Ishikawa (cell line): ENCODE results near the gene HOXA3.

ENCODE experiments used
- CEBPB ChIP-seq: IDR thresholded peaks from 2 replicates; pipeline ENCODE4 v1.6.1; 2012
- CREB1 ChIP-seq: IDR thresholded peaks from 2 replicates; pipeline ENCODE4 v1.6.1; 2012; ENCODE audit warnings: low read depth
- EGR1 ChIP-seq: IDR thresholded peaks from 2 replicates; pipeline ENCODE4 v1.6.1; 2012
- EP300 ChIP-seq: IDR thresholded peaks from 2 replicates; pipeline ENCODE4 v1.6.1; 2012; ENCODE audit warnings: borderline replicate concordance
- FOXM1 ChIP-seq: IDR thresholded peaks from 2 replicates; pipeline ENCODE4 v1.6.1; 2012; ENCODE audit warnings: low read depth, borderline replicate concordance
- MAX ChIP-seq: IDR thresholded peaks from 2 replicates; pipeline ENCODE4 v1.6.1; 2012
- NFIC ChIP-seq: IDR thresholded peaks from 2 replicates; pipeline ENCODE4 v1.6.1; 2012
- RAD21 ChIP-seq: IDR thresholded peaks from 2 replicates; pipeline ENCODE4 v1.6.1; 2012; ENCODE audit warnings: low read depth
- TAF1 ChIP-seq: IDR thresholded peaks from 2 replicates; pipeline ENCODE4 v1.6.1; 2012; ENCODE audit warnings: low read depth, mild to moderate bottlenecking
- TCF12 ChIP-seq: IDR thresholded peaks from 2 replicates; pipeline ENCODE4 v1.6.1; 2012; ENCODE audit warnings: low read depth
- TEAD4 ChIP-seq: IDR thresholded peaks from 2 replicates; pipeline ENCODE4 v1.6.1; 2012
- YY1 ChIP-seq: IDR thresholded peaks from 2 replicates; pipeline ENCODE4 v1.6.1; 2012; ENCODE audit warnings: low read depth
- ZBTB7A ChIP-seq: IDR thresholded peaks from 2 replicates; pipeline ENCODE4 v1.6.1; 2012; ENCODE audit warnings: low read depth
- TF ChIP-seq, protein P1 (sequence below): IDR thresholded peaks from 2 replicates; pipeline ENCODE4 v1.6.1; 2012
- TF ChIP-seq, protein P2 (sequence below): IDR thresholded peaks from 2 replicates; pipeline ENCODE4 v1.6.1; 2012; ENCODE audit warnings: low read depth, mild to moderate bottlenecking

The HOXA3 gene

DNA sequence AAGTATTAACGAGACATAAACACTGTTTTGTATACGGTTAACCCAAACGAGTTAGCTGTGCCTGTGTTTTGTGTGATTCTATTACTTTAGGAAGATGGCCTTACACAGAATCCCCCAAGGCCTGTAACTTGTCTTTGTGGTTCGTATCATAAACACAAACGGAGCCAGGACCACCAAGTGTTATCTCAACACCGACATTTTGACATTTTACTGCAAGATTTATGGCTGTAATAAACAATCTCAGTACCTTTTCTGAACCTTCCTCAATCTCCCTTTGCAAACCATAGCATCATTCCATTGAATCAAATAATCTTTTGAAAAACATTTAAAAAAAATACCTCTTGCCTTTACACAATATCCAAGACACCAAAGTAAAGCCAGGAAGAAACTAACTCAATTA is 19.4 kb downstream of the HOXA3 start:
- TF ChIP-seq CREB1: no peak

GRCh38 chr7:27132214-27132613 is 20.2 kb downstream of the HOXA3 start:
- TF ChIP-seq YY1: no peak
- TF ChIP-seq ZBTB7A: no peak
- no peak for TF ChIP-seq TAF1
- TF ChIP-seq CEBPB: no peak
- TF ChIP-seq CREB1: no peak
- no peak for TF ChIP-seq NFIC
- TF ChIP-seq TEAD4: no peak
- TF ChIP-seq, protein P1, sequence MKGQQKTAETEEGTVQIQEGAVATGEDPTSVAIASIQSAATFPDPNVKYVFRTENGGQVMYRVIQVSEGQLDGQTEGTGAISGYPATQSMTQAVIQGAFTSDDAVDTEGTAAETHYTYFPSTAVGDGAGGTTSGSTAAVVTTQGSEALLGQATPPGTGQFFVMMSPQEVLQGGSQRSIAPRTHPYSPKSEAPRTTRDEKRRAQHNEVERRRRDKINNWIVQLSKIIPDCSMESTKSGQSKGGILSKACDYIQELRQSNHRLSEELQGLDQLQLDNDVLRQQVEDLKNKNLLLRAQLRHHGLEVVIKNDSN: no peak
- no peak for TF ChIP-seq TCF12
- TF ChIP-seq RAD21: no peak
- TF ChIP-seq EGR1: no peak
- TF ChIP-seq MAX: no peak
- no peak for TF ChIP-seq EP300
- TF ChIP-seq FOXM1: no peak

DNA sequence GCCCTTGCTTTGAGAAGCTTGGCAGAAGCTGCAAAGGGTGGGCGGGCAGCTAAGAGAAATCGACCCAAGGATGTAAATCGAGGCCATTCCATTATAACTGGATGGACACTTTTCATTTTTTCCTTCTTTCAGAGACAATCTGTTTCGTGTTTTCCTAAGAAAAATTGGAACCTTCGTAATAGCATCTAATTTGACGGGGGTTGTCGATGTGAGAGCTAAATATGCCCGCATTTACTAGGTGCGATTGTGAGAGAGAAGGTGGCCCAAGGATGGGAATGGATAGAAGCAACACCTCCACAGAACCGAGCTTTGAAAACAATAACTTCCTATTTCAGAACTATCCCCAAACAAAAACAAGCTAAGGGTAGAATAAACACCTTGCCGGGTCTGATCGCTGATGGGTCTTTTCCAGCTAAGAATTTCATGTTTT is 21.0 kb downstream of the HOXA3 start:
- no peak for TF ChIP-seq ZBTB7A
- TF ChIP-seq, protein P1: no peak
- TF ChIP-seq, protein P2, sequence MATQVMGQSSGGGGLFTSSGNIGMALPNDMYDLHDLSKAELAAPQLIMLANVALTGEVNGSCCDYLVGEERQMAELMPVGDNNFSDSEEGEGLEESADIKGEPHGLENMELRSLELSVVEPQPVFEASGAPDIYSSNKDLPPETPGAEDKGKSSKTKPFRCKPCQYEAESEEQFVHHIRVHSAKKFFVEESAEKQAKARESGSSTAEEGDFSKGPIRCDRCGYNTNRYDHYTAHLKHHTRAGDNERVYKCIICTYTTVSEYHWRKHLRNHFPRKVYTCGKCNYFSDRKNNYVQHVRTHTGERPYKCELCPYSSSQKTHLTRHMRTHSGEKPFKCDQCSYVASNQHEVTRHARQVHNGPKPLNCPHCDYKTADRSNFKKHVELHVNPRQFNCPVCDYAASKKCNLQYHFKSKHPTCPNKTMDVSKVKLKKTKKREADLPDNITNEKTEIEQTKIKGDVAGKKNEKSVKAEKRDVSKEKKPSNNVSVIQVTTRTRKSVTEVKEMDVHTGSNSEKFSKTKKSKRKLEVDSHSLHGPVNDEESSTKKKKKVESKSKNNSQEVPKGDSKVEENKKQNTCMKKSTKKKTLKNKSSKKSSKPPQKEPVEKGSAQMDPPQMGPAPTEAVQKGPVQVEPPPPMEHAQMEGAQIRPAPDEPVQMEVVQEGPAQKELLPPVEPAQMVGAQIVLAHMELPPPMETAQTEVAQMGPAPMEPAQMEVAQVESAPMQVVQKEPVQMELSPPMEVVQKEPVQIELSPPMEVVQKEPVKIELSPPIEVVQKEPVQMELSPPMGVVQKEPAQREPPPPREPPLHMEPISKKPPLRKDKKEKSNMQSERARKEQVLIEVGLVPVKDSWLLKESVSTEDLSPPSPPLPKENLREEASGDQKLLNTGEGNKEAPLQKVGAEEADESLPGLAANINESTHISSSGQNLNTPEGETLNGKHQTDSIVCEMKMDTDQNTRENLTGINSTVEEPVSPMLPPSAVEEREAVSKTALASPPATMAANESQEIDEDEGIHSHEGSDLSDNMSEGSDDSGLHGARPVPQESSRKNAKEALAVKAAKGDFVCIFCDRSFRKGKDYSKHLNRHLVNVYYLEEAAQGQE: no peak
- no peak for TF ChIP-seq FOXM1
- no peak for TF ChIP-seq TCF12
- TF ChIP-seq EGR1: no peak
- TF ChIP-seq CEBPB: no peak

DNA sequence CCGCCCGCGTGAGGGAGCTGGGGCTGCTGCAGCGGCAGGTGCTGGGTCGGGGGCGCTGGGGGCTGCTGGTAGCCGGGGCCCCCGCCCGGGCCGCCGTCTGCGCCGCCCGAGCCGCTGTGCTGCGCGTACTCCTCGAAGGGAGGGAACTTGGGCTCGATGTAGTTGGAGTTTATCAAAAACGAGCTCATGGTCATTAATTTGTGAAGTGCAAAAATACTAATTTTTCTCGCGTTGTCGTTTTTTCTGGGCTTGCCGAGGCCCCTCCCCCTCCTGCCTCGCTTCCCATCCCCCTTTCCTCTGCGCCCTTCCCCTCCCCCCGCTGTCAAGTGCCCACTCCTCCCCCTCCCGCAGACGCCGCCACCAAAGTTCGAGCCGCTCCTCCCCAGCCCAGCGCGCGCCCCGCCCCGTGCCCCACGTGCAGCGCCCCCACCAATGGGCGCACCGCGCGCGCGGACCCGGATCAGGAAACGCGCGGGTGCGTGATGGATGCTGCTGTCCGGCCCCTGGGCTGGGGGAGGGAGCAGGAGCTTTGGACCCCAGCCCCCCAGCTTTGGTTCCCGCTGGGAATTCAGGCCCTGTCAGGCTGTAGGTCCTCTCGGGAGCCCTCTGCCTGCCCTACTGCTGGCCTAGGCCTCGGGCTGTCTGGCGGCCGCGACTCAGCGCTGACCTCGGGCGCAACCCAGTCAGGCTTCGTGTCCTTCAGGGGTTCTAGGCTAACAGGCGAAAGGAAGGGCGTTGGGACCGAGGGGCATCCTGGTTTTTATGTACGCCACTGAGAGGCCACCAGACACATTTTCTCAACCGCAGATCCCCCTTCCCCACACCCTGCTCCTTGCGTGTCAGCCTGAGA is 21.6 kb downstream of the HOXA3 start, which contains the start of gene HOXA4:
Gene HOXA4, minus strand, starts transcription at position 218 of the 850 bp plus-strand sequence. Its CDS starts 24 bp downstream, at position 194.
- no peak for TF ChIP-seq TEAD4
- TF ChIP-seq, protein P2: no peak
- TF ChIP-seq RAD21: no peak
- TF ChIP-seq EP300: no peak; the same call in 1 of the 2 replicates
- TF ChIP-seq TAF1: 0 out of 2 replicates have a peak, but pooled peaks have one; percentile 52
- TF ChIP-seq NFIC: no peak
- TF ChIP-seq YY1: no peak
- no peak for TF ChIP-seq CEBPB
- TF ChIP-seq EGR1: no peak
- TF ChIP-seq, protein P1: peak; percentile 97
- peak; percentile 58; the same call in 1 of the 2 replicates for TF ChIP-seq TCF12
- TF ChIP-seq ZBTB7A: no peak
- TF ChIP-seq MAX: peak; percentile 56
- TF ChIP-seq CREB1: no peak
- no peak for TF ChIP-seq FOXM1

DNA sequence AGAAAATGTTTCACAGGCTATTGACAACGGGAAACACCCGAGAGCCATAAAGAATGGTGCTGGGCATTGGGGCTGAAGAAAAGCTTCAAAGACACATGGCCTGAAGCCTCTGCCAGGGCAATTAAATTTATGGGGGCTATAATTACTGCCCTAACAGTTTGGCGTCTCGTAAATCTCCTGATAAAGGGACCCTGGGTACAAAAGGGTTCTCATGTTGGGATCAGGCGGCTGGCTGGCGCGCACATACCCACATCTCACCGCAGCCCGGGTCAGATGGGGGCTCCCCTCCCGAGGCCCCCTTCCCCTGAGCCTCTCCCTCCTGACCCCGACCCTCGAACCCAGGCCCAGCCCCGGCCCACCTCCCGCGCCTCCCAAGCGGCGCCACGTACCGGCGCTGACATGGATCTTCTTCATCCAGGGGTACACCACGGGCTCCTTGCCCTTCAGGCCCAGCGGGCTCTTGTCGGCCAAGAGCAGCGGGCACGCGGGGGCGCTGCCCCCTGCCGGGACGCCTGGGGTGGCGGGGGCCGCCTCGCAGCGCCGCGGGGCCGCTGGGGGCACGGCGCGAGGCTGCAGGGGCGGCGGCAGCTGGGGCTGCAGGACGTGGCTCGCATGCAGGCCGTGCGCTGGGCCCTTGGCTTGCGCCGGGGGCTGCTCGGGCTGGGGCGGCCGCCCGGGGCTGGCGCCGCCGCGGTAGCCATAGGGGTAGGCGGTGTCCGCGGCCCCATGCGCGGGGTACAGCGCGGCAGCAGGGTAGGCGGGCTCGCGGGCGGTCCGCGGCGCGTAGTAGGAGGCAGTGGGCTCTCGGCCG is 22.4 kb downstream of the HOXA3 start:
- TF ChIP-seq ZBTB7A (0 out of 2 replicates have a peak, but pooled peaks have one; percentile 25), FOXM1 (no peak), NFIC (no peak), TEAD4 (no peak), TCF12 (no peak)
- TF ChIP-seq, protein P1: no peak
